B cell (primary cell): ENCODE results near the gene TYW1B. TPM values are rescaled to one million over a fixed set of nuclear protein-coding genes. Genes with fewer than 3 reads are reported as not detected.
"Not testable (repeated sequence)": the region's sequence is repeated elsewhere in the genome, so short reads cannot be mapped to it uniquely, and the experiment has no call there.

Experiments
- ATAC-seq: fragments of 200-7000 bp; cut with Tn5 transposase; one replicate; pipeline ENCODE4 v1.10.0; 2021; ENCODE audit warnings: low read depth, mild to moderate bottlenecking, moderate number of reproducible peaks, moderate library complexity
- CTCF ChIA-PET: fragments of 350-600 bp; sonication (Branson Sonifier 250); formaldehyde crosslinking; loops from one replicate; lab custom pipeline; 2021; ENCODE audit warnings: antibody characterized with exemption, inconsistent platforms; lab: Charles Lee
- POLR2A ChIA-PET: fragments of 350-600 bp; sonication (Branson Sonifier 250); formaldehyde crosslinking; loops from one replicate; lab custom pipeline; 2021; ENCODE audit warnings: antibody characterized with exemption; lab: Charles Lee
- DNase-seq: peaks from one replicate; pipeline ENCODE4 v3.0.0; 2013
- H2AFZ ChIP-seq: 2 replicates; pipeline ENCODE4 v1.6.1; 2012; ENCODE audit warnings: mild to moderate bottlenecking, low read depth, low read length; ENCODE audit not compliant: insufficient read depth, poor library complexity, severe bottlenecking
- H3K27ac ChIP-seq, 2 donors: 1 replicate in 1 of 2; 2 replicates in 1 of 2; pipeline ENCODE4 v1.5.1; 2012 to 2013; ENCODE audit warnings: low read length in 2 of 2, mild to moderate bottlenecking in 2 of 2, moderate library complexity in 1 of 2
- H3K27me3 ChIP-seq, 4 experiments: fragments of 200-600 bp in 1 of 4; sonication (generic) in 1 of 4; replicated peaks in 1 of 4; 1 replicate in 2 of 4; 2 replicates in 2 of 4; pipeline versions ENCODE4 v1.6.1 to v1.7.0; 2013 to 2016; ENCODE audit warnings: low read length in 3 of 4, mild to moderate bottlenecking in 2 of 4, mixed read lengths in 1 of 4, moderate library complexity in 1 of 4; ENCODE audit not compliant: insufficient read depth in 4 of 4, control insufficient read depth in 3 of 4; ENCODE audit errors: control extremely low read depth in 1 of 4
- H3K36me3 ChIP-seq, 2 experiments: replicated peaks in 1 of 2; 1 replicate in 1 of 2; 2 replicates in 1 of 2; pipeline versions ENCODE4 v1.6.1 to v1.7.1; 2013; ENCODE audit warnings: low read length in 1 of 2; ENCODE audit not compliant: insufficient read depth in 2 of 2, control insufficient read depth in 1 of 2; ENCODE audit errors: control extremely low read depth in 1 of 2, extremely low read depth in 1 of 2
- H3K4me1 ChIP-seq, 2 donors: fragments of 200-600 bp in 1 of 2; sonication (generic) in 1 of 2; 1 replicate in 1 of 2; 2 replicates in 1 of 2; pipeline versions ENCODE4 v1.5.1 to v1.6.1; 2013 to 2017; ENCODE audit warnings: low read length in 2 of 2; ENCODE audit not compliant: control insufficient read depth in 2 of 2, insufficient read depth in 2 of 2
- H3K4me2 ChIP-seq: replicated peaks from 2 replicates; pipeline ENCODE3; 2012; ENCODE audit warnings: mild to moderate bottlenecking, low read depth, low read length; ENCODE audit not compliant: poor library complexity, severe bottlenecking
- H3K4me3 ChIP-seq, 5 experiments: fragments of 200-600 bp in 1 of 5; sonication (generic) in 1 of 5; 1 replicate in 3 of 5; 2 replicates in 2 of 5; pipeline versions ENCODE4 v1.5.1 to v1.7.0; 2011 to 2016; ENCODE audit warnings: low read length in 4 of 5, mild to moderate bottlenecking in 4 of 5, low read depth in 2 of 5, control low read depth in 1 of 5, moderate library complexity in 1 of 5; ENCODE audit not compliant: insufficient read depth in 1 of 5; ENCODE audit errors: control extremely low read depth in 1 of 5, extremely low read depth in 1 of 5
- H3K79me2 ChIP-seq: fragments of 200-600 bp; sonication (generic); one replicate; pipeline ENCODE4 v1.6.0; 2016; ENCODE audit warnings: low read length; ENCODE audit not compliant: control insufficient read depth, insufficient read depth
- H3K9ac ChIP-seq: fragments of 200-600 bp; sonication (generic); 2 replicates; pipeline ENCODE4 v1.6.1; 2017; ENCODE audit warnings: mild to moderate bottlenecking, low read length, moderate library complexity
- H3K9me3 ChIP-seq, 3 donors: one replicate each; pipeline versions ENCODE4 v1.6.1 to v1.7.1; 2013; ENCODE audit warnings: low read length in 2 of 3; ENCODE audit not compliant: control insufficient read depth in 2 of 3, insufficient read depth in 1 of 3; ENCODE audit errors: control extremely low read depth in 1 of 3
- H4K20me1 ChIP-seq: 2 replicates; pipeline ENCODE4 v1.6.0; 2012; ENCODE audit warnings: mild to moderate bottlenecking, low read length; ENCODE audit not compliant: insufficient read depth, control insufficient read depth, poor library complexity, severe bottlenecking
- H3K27ac Mint-ChIP-seq: one replicate; pipeline ENCODE4 v1.8.0; 2021; ENCODE audit warnings: mixed read lengths
- H3K27me3 Mint-ChIP-seq: one replicate; pipeline ENCODE4 v1.8.0; 2021; ENCODE audit warnings: mixed read lengths
- H3K4me1 Mint-ChIP-seq: one replicate; pipeline ENCODE4 v1.8.0; 2021; ENCODE audit warnings: mixed read lengths
- H3K4me3 Mint-ChIP-seq: one replicate; pipeline ENCODE4 v1.8.0; 2021; ENCODE audit warnings: mixed read lengths
- H3K9me3 Mint-ChIP-seq: one replicate; pipeline ENCODE4 v1.8.0; 2022; ENCODE audit warnings: mixed read lengths; ENCODE audit not compliant: insufficient read depth
- CTCF ChIP-seq: fragments of 200-600 bp; IDR thresholded peaks from one replicate; pipeline ENCODE4 v1.8.0; 2022; ENCODE audit warnings: antibody characterized with exemption, mild to moderate bottlenecking
- EZH2 ChIP-seq: IDR thresholded peaks from 2 replicates; pipeline ENCODE4 v1.6.1; 2012; ENCODE audit warnings: borderline replicate concordance, low read depth, mild to moderate bottlenecking, moderate library complexity, low read length; ENCODE audit not compliant: insufficient read depth, poor library complexity, severe bottlenecking
- WGBS: methylation state at CpG from one replicate; pipeline ENCODE4 v1.1.5; 2013; ENCODE audit warnings: missing lambda C conversion rate; ENCODE audit not compliant: insufficient coverage; 5-methylcytosine and 5-hydroxymethylcytosine counted together
- intact Hi-C: fragments of 100-400 bp; cut with micrococcal nuclease; formaldehyde crosslinking; loops from one replicate; pipeline ENCODE4 v1.10.0; 2022
- polyA plus RNA-seq: library from polyadenylated mRNA; depleted of rRNA; stranded (reverse); fragments of >200 nt; gene quantifications from 2 replicates; pipeline ENCODE4 v1.2.3, GENCODE V29; 2012
- total RNA-seq, 2 donors: library from RNA; stranded (reverse); fragments of 120-200 nt in 1 of 2; gene quantifications; 1 replicate in 1 of 2; 2 replicates in 1 of 2; pipeline versions ENCODE4 v1.2.3 to v1.2.4, GENCODE V29; 2013 to 2022

TYW1B gene
- total and polyA plus RNA-seq, 2 donors (not counting 1 experiment from before 2014, with no cell fraction given) = 4.4 to 9.4 TPM

- TF ChIP-seq CTCF (no peak), EZH2 (no peak)
Measured at GRCh38 chr7:72751978-72752377, 76.0 kb downstream of the TYW1B start.

GRCh38 chr7:72751378-72751777, 76.6 kb downstream of the TYW1B start:
- Mint-ChIP-seq H3K4me3 (no peak overlapping the region), H3K27me3 (no peaks in the 10 kb centered on the region), H3K4me1 (no peaks in the 10 kb centered on the region), H3K27ac (no peak overlapping the region), H3K9me3 (no peaks in the 10 kb centered on the region)
- ChIA-PET POLR2A (no interaction called here), CTCF (no interaction called here)
- H3K79me2 ChIP-seq = no peaks in the 10 kb centered on the region
- ATAC-seq (no peak), DNase-seq (no peak)
- H3K27me3 ChIP-seq = no peaks in the 10 kb centered on the region
- intact Hi-C loops = no loop called here
- H2AFZ ChIP-seq = no peak overlapping the region
- no peak overlapping the region for H3K27ac ChIP-seq
- no peaks in the 10 kb centered on the region for H3K4me1 ChIP-seq
- no peak overlapping the region for H3K9ac ChIP-seq
- no peaks in the 10 kb centered on the region for H4K20me1 ChIP-seq
- no peak overlapping the region for H3K4me3 ChIP-seq
- no peaks in the 10 kb centered on the region for H3K9me3 ChIP-seq
- 100% methylated on average over 1 of the region's 2 CpGs for WGBS
- TF ChIP-seq CTCF (no peak), EZH2 (no peak)
- H3K4me2 ChIP-seq = no peak overlapping the region
- H3K36me3 ChIP-seq = no peaks in the 10 kb centered on the region

More at GRCh38 chr7:72751978-72752377, 76.0 kb downstream of the TYW1B start:
- no peaks in the 10 kb centered on the region for H3K9me3 ChIP-seq
- ATAC-seq (no peak), DNase-seq (no peak)
- H3K9ac ChIP-seq = no peak overlapping the region
- H3K27me3 ChIP-seq = no peaks in the 10 kb centered on the region
- no peaks in the 10 kb centered on the region for H4K20me1 ChIP-seq
- H3K4me1 Mint-ChIP-seq = no peaks in the 10 kb centered on the region
- H3K27me3 Mint-ChIP-seq = no peaks in the 10 kb centered on the region
- WGBS = no CpG with 5 or more reads among the region's 2 CpGs
- ChIA-PET CTCF (no interaction called here), POLR2A (no interaction called here)
- H3K4me2 ChIP-seq = no peak overlapping the region
- H3K4me1 ChIP-seq = no peaks in the 10 kb centered on the region
- H2AFZ ChIP-seq = no peak overlapping the region
- no peaks in the 10 kb centered on the region for H3K36me3 ChIP-seq
- no peaks in the 10 kb centered on the region for H3K79me2 ChIP-seq
- no peak overlapping the region for H3K4me3 ChIP-seq
- H3K27ac Mint-ChIP-seq = no peak overlapping the region
- intact Hi-C loops = no loop called here
- H3K9me3 Mint-ChIP-seq = no peaks in the 10 kb centered on the region
- H3K4me3 Mint-ChIP-seq = no peak overlapping the region
- H3K27ac ChIP-seq = no peak overlapping the region

- H3K79me2 ChIP-seq, H3K27me3 ChIP-seq, POLR2A ChIA-PET, H3K36me3 ChIP-seq, H3K9ac ChIP-seq, H3K27ac ChIP-seq, intact Hi-C loops, H3K27ac Mint-ChIP-seq, ATAC-seq, DNase-seq, H3K27me3 Mint-ChIP-seq, H2AFZ ChIP-seq, H4K20me1 ChIP-seq, H3K4me3 ChIP-seq, H3K4me1 ChIP-seq, H3K9me3 Mint-ChIP-seq, H3K4me3 Mint-ChIP-seq, H3K4me1 Mint-ChIP-seq, H3K9me3 ChIP-seq, CTCF ChIA-PET, H3K4me2 ChIP-seq: not testable (repeated sequence)
Measured at GRCh38 chr7:72748649-72749048, 79.4 kb downstream of the TYW1B start.
